Natural killer cell (primary cell): Measurements from ENCODE around the gene PRICKLE3. TPM values are rescaled to one million over a fixed set of nuclear protein-coding genes. Genes with fewer than 3 reads are reported as not detected.

Experiments
- ATAC-seq, 3 donors: fragments of 150-1000 bp in 2 of 3; fragments of 200-7000 bp in 1 of 3; cut with Tn5 transposase; 1 replicate in 1 of 3; 2 replicates in 2 of 3; pipeline ENCODE4 v1.10.0; 2021; ENCODE audit warnings: mild to moderate bottlenecking in 2 of 3, moderate library complexity in 2 of 3
- DNase-seq, 2 donors: peaks; one replicate each; pipeline versions ENCODE4 v3.0.0 to v3.0.0-alpha.2; 2013 to 2021; ENCODE audit warnings: mixed read lengths in 1 of 2
- H3K27ac ChIP-seq: one replicate; pipeline ENCODE4 v1.5.1; 2013; ENCODE audit warnings: mild to moderate bottlenecking, low read length
- H3K27me3 ChIP-seq: one replicate; pipeline ENCODE4 v1.6.1; 2013; ENCODE audit warnings: low read length; ENCODE audit not compliant: control insufficient read depth, insufficient read depth
- H3K36me3 ChIP-seq: one replicate; pipeline ENCODE4 v1.6.1; 2013; ENCODE audit warnings: low read length; ENCODE audit not compliant: control insufficient read depth, insufficient read depth
- H3K4me1 ChIP-seq: one replicate; pipeline ENCODE4 v1.6.1; 2013; ENCODE audit warnings: low read length; ENCODE audit not compliant: control insufficient read depth, insufficient read depth
- H3K4me3 ChIP-seq: one replicate; pipeline ENCODE4 v1.5.1; 2013; ENCODE audit warnings: low read length
- H3K9me3 ChIP-seq: one replicate; pipeline ENCODE4 v1.6.1; 2013; ENCODE audit warnings: low read length; ENCODE audit not compliant: control insufficient read depth, insufficient read depth
- H3K27ac Mint-ChIP-seq, 2 donors: one replicate each; pipeline ENCODE4 v1.8.0; 2022; ENCODE audit warnings: mild to moderate bottlenecking in 2 of 2, mixed read lengths in 2 of 2, moderate library complexity in 1 of 2
- H3K27me3 Mint-ChIP-seq, 2 donors: one replicate each; pipeline ENCODE4 v1.8.0; 2022; ENCODE audit warnings: low read depth in 2 of 2, mixed read lengths in 2 of 2
- H3K36me3 Mint-ChIP-seq: one replicate; pipeline ENCODE4 v1.8.0; 2022; ENCODE audit warnings: mixed read lengths
- H3K4me1 Mint-ChIP-seq, 2 donors: one replicate each; pipeline ENCODE4 v1.8.0; 2022; ENCODE audit warnings: mixed read lengths in 2 of 2
- H3K4me3 Mint-ChIP-seq: one replicate; pipeline ENCODE4 v1.8.0; 2022; ENCODE audit warnings: mild to moderate bottlenecking, moderate library complexity, mixed read lengths
- H3K9me3 Mint-ChIP-seq, 2 donors: one replicate each; pipeline ENCODE4 v1.8.0; 2022; ENCODE audit warnings: mixed read lengths in 2 of 2
- CTCF ChIP-seq: fragments of 200-600 bp; IDR thresholded peaks from one replicate; pipeline ENCODE4 v1.8.0; 2022; ENCODE audit warnings: antibody characterized with exemption
- WGBS: methylation state at CpG from one replicate; pipeline ENCODE4 v1.1.7; 2013; ENCODE audit warnings: missing lambda C conversion rate; ENCODE audit not compliant: insufficient coverage; 5-methylcytosine and 5-hydroxymethylcytosine counted together
- intact Hi-C: fragments of 100-400 bp; cut with micrococcal nuclease; formaldehyde crosslinking; loops from one replicate; pipeline ENCODE4 v1.14.2; 2022
- total RNA-seq, 4 donors: library from RNA; stranded (reverse); fragments of 120-200 nt in 1 of 4; gene quantifications; one replicate each; pipeline versions ENCODE4 v1.2.3 to v1.2.4, GENCODE V29; 2013 to 2022

PRICKLE3 gene
- total RNA-seq, 3 donors from 2014 or later (not counting 1 experiment from before 2014, with no cell fraction given), result 6.2 to 7.9 (median 6.3) TPM

- Histone ChIP-seq H3K9me3 (no peaks in the 10 kb centered on the region), H3K27me3 (no peaks in the 10 kb centered on the region), H3K27ac (no peak overlapping the region), H3K4me1 (no peaks in the 10 kb centered on the region), H3K4me3 (no peak overlapping the region), H3K36me3 (no peaks in the 10 kb centered on the region)
- intact Hi-C loops, result no loop called here
- ATAC-seq, result no peak
- H3K27ac Mint-ChIP-seq, result no peak overlapping the region
- no peak overlapping the region for H3K4me3 Mint-ChIP-seq
- no peaks in the 10 kb centered on the region for H3K4me1 Mint-ChIP-seq
- no peak for DNase-seq
- H3K9me3 Mint-ChIP-seq, result no peaks in the 10 kb centered on the region
- 79% methylated on average over 1 of the region's 1 CpG for WGBS
- H3K36me3 Mint-ChIP-seq, result no peaks in the 10 kb centered on the region
- H3K27me3 Mint-ChIP-seq, result peaks cover 0 to 4% of the 10 kb centered on the region in 2 donors
- no peak for TF ChIP-seq CTCF
Measured at GRCh38 chrX:49212861-49213260, 26.7 kb upstream of the PRICKLE3 start.

GRCh38 chrX:49212209-49212608 is 26.0 kb upstream of the PRICKLE3 start:
- Histone ChIP-seq H3K27ac (no peak overlapping the region), H3K9me3 (no peaks in the 10 kb centered on the region), H3K4me1 (no peaks in the 10 kb centered on the region), H3K27me3 (no peaks in the 10 kb centered on the region), H3K4me3 (no peak overlapping the region), H3K36me3 (no peaks in the 10 kb centered on the region)
- no peak overlapping the region for H3K4me3 Mint-ChIP-seq
- 92% methylated on average over 2 of the region's 2 CpGs for WGBS
- no peaks in the 10 kb centered on the region for H3K9me3 Mint-ChIP-seq
- intact Hi-C loops, result no loop called here
- no peaks in the 10 kb centered on the region for H3K36me3 Mint-ChIP-seq
- ATAC-seq (no peak), DNase-seq (no peak)
- no peak overlapping the region for H3K27ac Mint-ChIP-seq
- no peaks in the 10 kb centered on the region for H3K4me1 Mint-ChIP-seq
- peaks cover 0 to 4% of the 10 kb centered on the region in 2 donors for H3K27me3 Mint-ChIP-seq
- no peak for TF ChIP-seq CTCF

- Mint-ChIP-seq H3K27ac (no peak overlapping the region), H3K4me3 (no peak overlapping the region), H3K9me3 (no peaks in the 10 kb centered on the region), H3K36me3 (no peaks in the 10 kb centered on the region), H3K4me1 (no peaks in the 10 kb centered on the region), H3K27me3 (peaks cover 0 to 4% of the 10 kb centered on the region in 2 donors)
- no peak for DNase-seq
- Histone ChIP-seq H3K27ac (no peak overlapping the region), H3K4me3 (no peak overlapping the region), H3K27me3 (no peaks in the 10 kb centered on the region), H3K9me3 (no peaks in the 10 kb centered on the region), H3K4me1 (no peaks in the 10 kb centered on the region), H3K36me3 (no peaks in the 10 kb centered on the region)
- no peak for TF ChIP-seq CTCF
- WGBS, result 90% methylated on average over 6 of the region's 9 CpGs
- no peak for ATAC-seq
- intact Hi-C loops, result no loop called here
Measured at GRCh38 chrX:49211074-49211473, 24.9 kb upstream of the PRICKLE3 start.

- Mint-ChIP-seq H3K4me3 (no peak overlapping the region), H3K4me1 (no peaks in the 10 kb centered on the region), H3K36me3 (no peaks in the 10 kb centered on the region), H3K9me3 (no peaks in the 10 kb centered on the region), H3K27me3 (peaks cover 0 to 4% of the 10 kb centered on the region in 2 donors), H3K27ac (no peak overlapping the region)
- DNase-seq, result no peak
- Histone ChIP-seq H3K27me3 (no peaks in the 10 kb centered on the region), H3K4me3 (no peak overlapping the region), H3K9me3 (no peaks in the 10 kb centered on the region), H3K36me3 (no peaks in the 10 kb centered on the region), H3K27ac (no peak overlapping the region), H3K4me1 (no peaks in the 10 kb centered on the region)
- TF ChIP-seq CTCF, result no peak
- 85% methylated on average over 5 of the region's 8 CpGs for WGBS
- no peak for ATAC-seq
- intact Hi-C loops, result no loop called here
Measured at GRCh38 chrX:49210406-49210805, 24.2 kb upstream of the PRICKLE3 start.
